Neuron (in vitro differentiated cells): ENCODE data around the gene GFPT2.

ENCODE experiments used
- H2AFZ ChIP-seq: one replicate; pipeline ENCODE4 v1.6.1; 2013; ENCODE audit warnings: low read depth, mild to moderate bottlenecking, inconsistent platforms, low read length, moderate library complexity
- H3K27me3 ChIP-seq: one replicate; pipeline ENCODE4 v1.6.1; 2013; ENCODE audit warnings: low read length; ENCODE audit not compliant: insufficient read depth
- H3K36me3 ChIP-seq: one replicate; pipeline ENCODE4 v1.6.1; 2013; ENCODE audit warnings: low read length; ENCODE audit not compliant: insufficient read depth
- H3K4me1 ChIP-seq: one replicate; pipeline ENCODE4 v1.6.1; 2013; ENCODE audit warnings: low read length; ENCODE audit not compliant: insufficient read depth
- H3K4me3 ChIP-seq: 2 replicates; pipeline ENCODE4 v1.5.1; 2013; ENCODE audit warnings: mild to moderate bottlenecking, low read length, moderate library complexity
- H3K9me3 ChIP-seq: one replicate; pipeline ENCODE4 v1.6.1; 2013; ENCODE audit warnings: low read length

Gene GFPT2

DNA sequence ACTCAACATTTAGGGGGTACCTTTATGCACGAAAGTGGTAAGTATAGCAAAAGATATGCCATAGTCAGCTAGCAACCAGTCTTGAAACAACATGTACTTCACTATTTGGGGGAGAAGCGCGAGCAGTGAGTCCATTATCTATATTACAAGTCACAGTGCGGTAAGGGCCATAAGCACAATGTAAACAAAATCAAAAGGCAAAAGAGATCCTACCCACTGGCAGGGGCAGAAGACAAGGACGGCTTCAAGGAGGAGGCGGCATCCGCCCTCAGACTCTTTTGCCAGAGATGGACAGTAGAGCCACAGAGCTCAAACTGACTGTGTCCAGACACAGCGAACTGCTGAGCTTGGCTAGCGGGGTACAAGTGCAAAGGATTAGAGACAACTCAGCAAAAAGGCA lies 70.9 kb downstream of the GFPT2 start:
- Histone ChIP-seq H3K4me3 (no peak overlapping the region), H2AFZ (no peak overlapping the region), H3K4me1 (no peaks in the 10 kb centered on the region), H3K36me3 (peaks cover 60% of the 10 kb centered on the region), H3K9me3 (peaks cover 53% of the 10 kb centered on the region), H3K27me3 (no peaks in the 10 kb centered on the region)

DNA sequence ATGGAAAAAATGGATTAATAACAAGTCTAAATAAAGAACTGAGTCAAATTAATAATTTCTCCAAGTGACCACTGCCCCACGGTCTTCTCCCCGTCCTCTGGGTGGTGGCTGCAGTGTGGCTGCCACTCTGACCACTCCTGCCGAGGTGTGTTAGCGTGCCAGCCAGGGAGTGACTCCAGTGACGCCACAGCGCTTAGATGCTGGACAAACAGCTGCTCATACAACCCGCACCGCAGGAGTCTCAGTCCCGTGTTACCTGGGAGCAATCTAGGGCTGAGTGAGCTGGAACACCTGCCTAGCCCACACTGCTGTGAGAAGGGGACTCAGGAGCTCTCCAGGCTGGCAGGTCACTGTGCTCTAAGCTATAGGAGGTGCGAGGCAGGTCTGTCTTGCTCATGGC lies 71.4 kb downstream of the GFPT2 start:
- Histone ChIP-seq H3K27me3 (no peaks in the 10 kb centered on the region), H3K36me3 (peaks cover 61% of the 10 kb centered on the region), H3K9me3 (peaks cover 56% of the 10 kb centered on the region), H3K4me3 (no peak overlapping the region), H3K4me1 (no peaks in the 10 kb centered on the region), H2AFZ (no peak overlapping the region)

DNA sequence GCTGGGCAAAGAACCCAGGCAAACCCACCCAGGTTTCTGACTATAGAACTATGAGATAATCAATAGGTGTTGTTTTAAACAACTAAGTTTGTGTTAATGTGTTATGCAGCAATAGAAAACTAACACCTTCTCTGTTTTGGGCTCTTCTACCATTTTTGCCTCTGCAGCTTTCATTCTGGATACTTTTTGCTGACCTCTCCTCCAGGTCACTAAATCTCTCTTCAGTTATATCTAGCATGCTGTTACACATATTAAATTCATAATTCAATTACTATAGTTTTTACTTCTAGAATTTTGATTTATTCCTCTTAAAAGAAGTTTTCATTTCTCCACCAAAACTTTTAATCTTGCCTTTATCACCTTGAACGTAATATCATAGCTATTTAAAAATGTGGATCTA lies 78.4 kb downstream of the GFPT2 start:
- H2AFZ ChIP-seq = no peak overlapping the region
- peaks cover 57% of the 10 kb centered on the region for H3K9me3 ChIP-seq
- no peaks in the 10 kb centered on the region for H3K27me3 ChIP-seq
- H3K4me3 ChIP-seq = no peak overlapping the region
- H3K4me1 ChIP-seq = no peaks in the 10 kb centered on the region
- H3K36me3 ChIP-seq = peaks cover 60% of the 10 kb centered on the region

DNA sequence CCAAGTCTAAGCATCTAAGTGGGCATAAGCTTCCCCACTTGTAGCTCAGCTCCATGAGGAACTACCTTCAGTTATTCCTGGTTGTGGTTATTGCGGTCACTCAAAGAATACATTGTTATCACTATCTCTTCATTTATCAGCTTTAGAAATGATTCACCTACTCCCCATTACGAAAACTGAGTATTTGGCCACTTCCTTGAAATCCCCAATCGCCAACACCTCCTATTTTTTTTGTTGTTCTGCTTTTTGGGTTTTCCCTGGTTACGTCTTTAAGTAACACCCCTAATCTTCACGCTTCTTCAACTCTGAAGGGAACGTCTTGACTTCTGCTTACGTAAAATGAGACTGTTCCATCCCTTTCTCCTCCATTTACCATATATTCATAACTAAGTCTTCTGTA lies 81.9 kb downstream of the GFPT2 start:
- Histone ChIP-seq H3K4me3 (no peak overlapping the region), H3K9me3 (peaks cover 54% of the 10 kb centered on the region), H3K4me1 (no peaks in the 10 kb centered on the region), H3K36me3 (peaks cover 57% of the 10 kb centered on the region), H3K27me3 (no peaks in the 10 kb centered on the region), H2AFZ (no peak overlapping the region)

DNA sequence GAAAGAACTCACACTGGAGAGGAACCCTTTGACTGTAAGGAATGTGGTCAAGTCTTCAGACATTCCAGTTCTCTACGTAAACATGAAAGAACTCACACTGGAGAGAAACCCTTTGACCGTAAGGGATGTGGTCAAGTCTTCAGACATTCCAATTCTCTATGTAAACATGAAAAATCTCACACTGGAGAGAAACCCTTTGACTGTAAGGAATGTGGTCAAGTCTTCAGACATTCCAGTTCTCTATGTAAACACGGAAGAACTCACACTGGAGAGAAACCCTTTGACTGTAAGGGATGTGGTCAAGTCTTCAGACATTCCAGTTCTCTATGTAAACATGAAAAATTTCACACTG lies 93.9 kb downstream of the GFPT2 start:
- Histone ChIP-seq H3K4me3 (no peak overlapping the region), H3K4me1 (no peaks in the 10 kb centered on the region), H3K36me3 (peaks cover 71% of the 10 kb centered on the region), H3K9me3 (peaks cover 78% of the 10 kb centered on the region), H2AFZ (no peak overlapping the region), H3K27me3 (no peaks in the 10 kb centered on the region)

DNA sequence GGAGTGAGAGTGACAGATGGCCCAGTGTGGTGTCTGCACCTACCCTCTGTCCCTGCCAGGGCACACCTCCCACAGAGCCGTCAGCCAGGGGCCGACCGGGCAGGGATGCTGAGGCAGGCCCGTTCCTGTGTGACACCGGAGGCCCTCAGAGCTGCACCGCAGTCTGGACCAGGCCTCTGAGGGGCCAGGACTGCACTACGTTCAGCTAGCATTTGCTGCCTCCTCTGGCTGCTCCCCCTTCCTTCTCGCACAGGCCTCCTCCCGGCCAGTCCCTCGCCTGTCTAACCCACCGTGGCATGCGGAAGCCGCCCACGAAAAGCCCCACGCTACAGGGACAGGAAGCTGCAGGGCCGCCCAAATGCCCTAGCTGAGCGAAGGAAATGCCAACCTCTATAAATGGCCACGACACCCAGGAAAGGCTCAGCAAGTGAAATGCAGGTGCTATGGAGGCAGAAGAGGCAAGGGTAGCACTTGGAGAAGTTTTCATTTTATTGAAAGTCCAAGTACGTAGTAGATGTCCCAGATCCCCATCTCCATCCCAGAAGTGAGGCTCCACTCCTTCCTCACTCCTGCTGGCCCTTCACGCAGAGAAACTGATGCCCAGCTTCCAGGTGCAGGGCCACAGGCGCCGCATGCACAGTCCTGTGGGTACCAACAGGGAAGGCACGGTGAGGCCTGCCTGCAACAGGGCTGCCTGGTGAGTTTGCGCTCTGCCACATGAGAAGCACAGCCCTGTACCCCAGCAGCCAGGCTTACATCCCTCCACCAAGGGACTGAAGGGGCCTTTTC lies 99.9 kb downstream of the GFPT2 start:
- no peaks in the 10 kb centered on the region for H3K4me1 ChIP-seq
- peaks cover 84% of the 10 kb centered on the region for H3K9me3 ChIP-seq
- H3K36me3 ChIP-seq = peaks cover 63% of the 10 kb centered on the region
- H2AFZ ChIP-seq = no peak overlapping the region
- no peak overlapping the region for H3K4me3 ChIP-seq
- H3K27me3 ChIP-seq = no peaks in the 10 kb centered on the region

DNA sequence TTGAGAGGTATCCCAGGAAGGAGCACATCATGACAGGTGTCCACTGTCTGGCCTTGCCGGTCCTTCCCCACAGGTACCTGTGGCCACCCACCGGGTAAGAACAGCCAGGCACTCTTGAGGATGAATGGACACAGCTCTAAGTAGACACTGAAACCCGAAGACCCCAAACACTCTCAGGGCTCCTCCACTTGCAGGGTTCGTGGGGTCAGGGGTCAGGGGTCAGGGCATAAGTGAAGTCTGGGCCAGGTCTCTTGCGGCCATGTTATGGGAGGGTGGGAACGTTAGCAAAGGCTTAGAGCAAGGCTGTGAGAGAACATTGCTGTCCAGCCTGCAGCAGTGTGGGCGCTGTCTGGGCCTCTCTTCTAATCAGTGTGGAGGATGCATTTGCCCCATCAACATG lies 101.2 kb downstream of the GFPT2 start:
- Histone ChIP-seq H3K4me3 (no peak overlapping the region), H3K4me1 (no peaks in the 10 kb centered on the region), H3K36me3 (peaks cover 62% of the 10 kb centered on the region), H2AFZ (no peak overlapping the region), H3K9me3 (peaks cover 83% of the 10 kb centered on the region), H3K27me3 (no peaks in the 10 kb centered on the region)

DNA sequence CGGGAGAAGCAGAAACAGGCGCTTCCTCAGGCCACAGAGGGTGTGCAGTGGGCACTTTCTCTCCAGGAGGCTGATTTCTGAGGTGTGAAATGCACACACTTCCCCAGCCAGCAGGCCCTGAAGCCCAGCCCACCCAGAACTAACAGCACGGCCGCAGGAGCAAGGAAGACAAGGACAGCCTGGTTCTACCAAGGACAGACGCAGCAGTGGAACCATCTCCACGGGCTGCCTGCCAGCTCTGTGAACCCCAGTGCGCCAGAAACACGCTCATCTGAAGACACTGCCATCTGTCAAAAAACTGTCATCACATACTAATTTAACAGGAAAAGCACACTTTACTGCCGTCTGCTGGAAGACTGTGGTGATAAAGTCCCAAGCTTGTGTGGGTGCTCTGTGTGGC lies 102.0 kb downstream of the GFPT2 start:
- H3K9me3 ChIP-seq = peaks cover 79% of the 10 kb centered on the region
- no peak overlapping the region for H3K4me3 ChIP-seq
- no peaks in the 10 kb centered on the region for H3K4me1 ChIP-seq
- peaks cover 66% of the 10 kb centered on the region for H3K36me3 ChIP-seq
- no peaks in the 10 kb centered on the region for H3K27me3 ChIP-seq
- no peak overlapping the region for H2AFZ ChIP-seq
